ENCODE data around the gene ACE. TPM values are rescaled to one million over a fixed set of nuclear protein-coding genes. Genes with fewer than 3 reads are reported as not detected.

The ACE gene
- total RNA-seq, 2 donors from 2014 or later = 38.3 to 45.2 TPM

DNA sequence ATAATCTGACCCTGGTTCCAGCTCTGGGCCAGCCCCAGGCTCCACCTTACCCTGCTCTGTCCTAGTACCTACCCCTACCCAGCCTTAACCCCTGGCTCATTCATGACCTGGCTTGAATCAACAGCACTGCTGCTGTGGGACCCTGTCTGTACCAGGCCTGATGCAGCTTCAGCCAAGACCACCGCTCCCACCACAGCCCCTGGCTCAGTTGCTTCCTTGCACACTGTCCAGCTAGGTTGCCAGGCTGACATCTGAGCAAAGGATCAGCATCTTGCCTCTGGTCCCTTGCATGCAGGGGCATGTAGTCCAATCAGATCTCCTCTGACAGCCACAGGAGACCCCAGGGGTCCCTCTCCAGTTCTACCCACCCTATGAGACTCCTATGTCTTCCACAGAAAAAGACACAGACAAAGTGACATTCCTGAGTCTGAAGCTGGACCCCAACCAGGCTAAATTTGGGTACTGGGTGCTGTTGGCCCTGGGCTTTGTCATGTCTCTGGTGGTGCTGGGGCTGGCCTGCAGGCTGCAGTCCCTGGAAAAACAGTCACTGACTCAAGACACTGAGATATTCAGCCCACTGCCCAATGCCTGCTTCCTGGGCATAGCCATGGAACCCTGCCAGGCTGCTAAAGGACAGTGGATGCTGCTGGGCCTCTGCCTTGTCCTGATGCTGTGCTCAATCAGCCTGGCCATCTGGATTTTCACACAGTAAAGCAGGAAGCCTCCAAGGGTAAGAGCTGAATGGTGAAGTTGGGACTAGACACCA is 42.4 kb downstream of the ACE start:
- H3K9ac ChIP-seq (ENCODE audit: low read depth in 2 of 2, low read length in 2 of 2) = no peak overlapping the region
- H3K4me1 ChIP-seq = no peaks in the 10 kb centered on the region
- TF ChIP-seq CTCF (IDR thresholded peaks at IDR 0.05) = no peak
- intact Hi-C loops (cut with DNase I) = no loop called here
- no peaks in the 10 kb centered on the region for H3K27me3 ChIP-seq
- H3K9me3 ChIP-seq = no peaks in the 10 kb centered on the region
- no peak overlapping the region for H3K4me3 ChIP-seq
- no peaks in the 10 kb centered on the region for H3K36me3 ChIP-seq
- no peak overlapping the region for H3K27ac ChIP-seq
- DNase-seq = no peak

GRCh38 chr17:63519972-63520882 is 43.4 kb downstream of the ACE start:
- H3K27me3 ChIP-seq = no peaks in the 10 kb centered on the region
- peak; percentile 88 for DNase-seq
- no peaks in the 10 kb centered on the region for H3K36me3 ChIP-seq
- H3K4me1 ChIP-seq = no peaks in the 10 kb centered on the region
- H3K4me3 ChIP-seq = no peak overlapping the region
- intact Hi-C loops (cut with DNase I) = no loop called here
- no peak overlapping the region for H3K27ac ChIP-seq
- H3K9ac ChIP-seq (ENCODE audit: low read depth in 2 of 2, low read length in 2 of 2) = no peak overlapping the region
- H3K9me3 ChIP-seq = no peaks in the 10 kb centered on the region
- no peak for TF ChIP-seq CTCF (IDR thresholded peaks at IDR 0.05)

DNA sequence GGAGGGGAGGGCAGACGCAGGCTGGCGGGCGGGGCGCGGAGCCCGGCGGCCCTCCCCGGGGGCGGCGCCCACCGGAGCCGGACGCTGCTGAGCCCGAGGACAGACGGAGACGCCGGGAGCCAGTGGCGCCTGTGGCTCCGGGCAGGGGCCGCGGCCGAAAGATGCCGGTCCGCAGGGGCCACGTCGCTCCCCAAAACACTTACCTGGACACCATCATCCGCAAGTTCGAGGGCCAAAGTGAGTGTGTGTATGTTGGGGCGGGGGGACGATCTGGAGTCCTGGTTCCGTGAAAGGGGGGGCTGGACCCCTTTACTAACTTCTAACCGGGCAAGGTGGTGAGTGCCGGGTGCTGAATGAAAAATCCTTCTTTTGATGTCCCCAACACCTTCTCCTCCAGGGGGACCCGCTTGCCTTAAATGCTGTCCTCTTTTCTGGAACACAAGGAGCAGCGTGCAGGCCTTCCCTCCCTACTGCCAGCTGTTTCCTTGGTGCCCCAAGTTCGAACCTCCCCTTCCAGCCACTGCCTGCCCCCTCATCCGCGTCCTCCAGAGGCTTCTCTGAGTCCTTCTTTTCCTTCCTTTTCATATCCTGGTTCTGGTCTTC is 46.5 kb downstream of the ACE start, which contains the start of gene KCNH6:
TSS of gene KCNH6 (plus strand) at position 106 of the 603 bp plus-strand sequence. CDS start at position 162, 56 bp downstream.
- no peak for TF ChIP-seq CTCF (IDR thresholded peaks at IDR 0.05)
- intact Hi-C loops (cut with DNase I) = no loop called here
- Histone ChIP-seq H3K27me3 (no peaks in the 10 kb centered on the region), H3K4me3 (no peak within 1 kb of the TSS), H3K9ac (ENCODE audit: low read depth in 2 of 2, low read length in 2 of 2) (no peak within 1 kb of the TSS), H3K27ac (no peak within 1 kb of the TSS), H3K4me1 (no peaks in the 10 kb centered on the region), H3K36me3 (no peaks in the 10 kb centered on the region), H3K9me3 (no peaks in the 10 kb centered on the region)
- DNase-seq = no peak

DNA sequence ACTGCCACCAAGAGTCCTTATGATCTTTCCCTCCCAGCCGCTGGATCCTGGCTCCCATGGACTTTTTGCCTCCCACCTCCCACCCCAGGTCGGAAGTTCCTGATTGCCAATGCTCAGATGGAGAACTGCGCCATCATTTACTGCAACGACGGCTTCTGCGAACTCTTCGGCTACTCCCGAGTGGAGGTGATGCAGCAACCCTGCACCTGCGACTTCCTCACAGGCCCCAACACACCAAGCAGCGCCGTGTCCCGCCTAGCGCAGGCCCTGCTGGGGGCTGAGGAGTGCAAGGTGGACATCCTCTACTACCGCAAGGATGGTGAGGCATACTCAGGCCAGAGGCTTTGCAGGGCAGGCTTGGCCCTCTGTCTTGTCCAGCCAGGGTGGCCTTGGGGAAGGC is 47.2 kb downstream of the ACE start:
- H3K4me3 ChIP-seq = no peak overlapping the region
- H3K27me3 ChIP-seq = no peaks in the 10 kb centered on the region
- intact Hi-C loops (cut with DNase I) = no loop called here
- no peaks in the 10 kb centered on the region for H3K4me1 ChIP-seq
- no peak overlapping the region for H3K9ac ChIP-seq (ENCODE audit: low read depth in 2 of 2, low read length in 2 of 2)
- no peak overlapping the region for H3K27ac ChIP-seq
- no peak for TF ChIP-seq CTCF (IDR thresholded peaks at IDR 0.05)
- no peaks in the 10 kb centered on the region for H3K36me3 ChIP-seq
- H3K9me3 ChIP-seq = no peaks in the 10 kb centered on the region
- DNase-seq = no peak

DNA sequence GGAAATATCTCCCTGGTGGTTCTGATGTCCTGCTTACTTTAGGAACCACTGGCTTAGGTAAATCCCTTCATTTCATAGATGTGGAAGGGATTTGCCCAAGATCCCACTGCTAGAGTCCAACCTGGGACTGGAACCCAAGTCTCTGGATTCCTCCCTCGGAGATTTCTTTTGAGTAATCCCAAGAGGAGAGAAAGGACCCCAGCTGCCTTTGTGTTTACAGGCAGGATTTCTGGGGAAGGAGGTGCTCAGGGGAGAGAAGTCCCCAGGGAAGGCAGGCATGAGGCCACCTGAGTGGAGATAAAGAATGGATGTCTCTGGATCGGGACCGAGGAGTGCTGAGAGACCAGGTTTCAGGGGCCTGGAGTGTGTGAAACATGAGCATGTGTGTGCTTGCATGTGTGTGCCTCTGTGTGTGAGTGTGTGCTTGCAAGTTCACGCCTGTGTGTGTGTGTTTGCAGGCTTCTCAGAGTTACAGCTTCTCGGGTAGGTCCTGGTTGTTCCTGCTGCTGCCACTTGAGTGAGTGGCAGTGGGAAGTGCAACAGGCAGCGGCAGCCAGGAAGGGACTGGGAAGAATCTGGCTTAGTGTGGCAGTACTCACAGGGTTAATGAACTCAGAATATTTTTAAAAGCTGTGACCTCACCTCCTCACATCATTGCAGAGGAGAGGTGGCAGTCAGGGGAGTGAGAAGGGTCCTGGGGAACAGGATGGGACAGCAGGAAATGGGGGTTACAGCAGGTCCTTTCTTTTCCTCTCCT is 48.5 kb downstream of the ACE start:
- no peak for TF ChIP-seq CTCF (IDR thresholded peaks at IDR 0.05)
- intact Hi-C loops (cut with DNase I) = no loop called here
- Histone ChIP-seq H3K36me3 (no peaks in the 10 kb centered on the region), H3K4me3 (no peak overlapping the region), H3K27ac (no peak overlapping the region), H3K27me3 (no peaks in the 10 kb centered on the region), H3K9me3 (no peaks in the 10 kb centered on the region), H3K9ac (ENCODE audit: low read depth in 2 of 2, low read length in 2 of 2) (no peak overlapping the region), H3K4me1 (no peaks in the 10 kb centered on the region)
- no peak for DNase-seq

All from colonic mucosa (tissue), 4 donors.